ENCODE data around the gene WAS. TPM values are rescaled to one million over a fixed set of nuclear protein-coding genes. Genes with fewer than 3 reads are reported as not detected.

Gene WAS
- total RNA-seq, 1 experiment from 2014 or later = 0.43 TPM

DNA sequence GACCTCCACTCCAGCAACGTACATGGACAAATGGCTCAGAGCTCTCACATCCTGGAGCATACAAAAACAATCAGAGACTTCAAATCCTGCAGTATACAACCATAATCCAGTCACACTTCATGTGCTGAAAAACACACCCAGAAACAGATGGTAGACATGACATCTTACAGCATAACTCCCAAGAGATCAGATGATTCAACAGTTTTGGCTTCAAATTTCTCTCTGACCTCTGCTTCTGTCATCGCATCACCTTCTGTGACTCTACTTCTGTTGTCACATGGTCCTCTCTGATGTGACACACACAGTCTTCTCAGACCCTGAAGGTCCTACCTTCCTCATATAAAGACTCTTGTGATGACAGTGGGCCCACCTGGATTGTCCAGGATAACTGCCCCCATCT lies 31.5 kb downstream of the WAS start:
- H3K4me1 ChIP-seq = peaks cover 19% of the 10 kb centered on the region
- TF ChIP-seq, protein P1, sequence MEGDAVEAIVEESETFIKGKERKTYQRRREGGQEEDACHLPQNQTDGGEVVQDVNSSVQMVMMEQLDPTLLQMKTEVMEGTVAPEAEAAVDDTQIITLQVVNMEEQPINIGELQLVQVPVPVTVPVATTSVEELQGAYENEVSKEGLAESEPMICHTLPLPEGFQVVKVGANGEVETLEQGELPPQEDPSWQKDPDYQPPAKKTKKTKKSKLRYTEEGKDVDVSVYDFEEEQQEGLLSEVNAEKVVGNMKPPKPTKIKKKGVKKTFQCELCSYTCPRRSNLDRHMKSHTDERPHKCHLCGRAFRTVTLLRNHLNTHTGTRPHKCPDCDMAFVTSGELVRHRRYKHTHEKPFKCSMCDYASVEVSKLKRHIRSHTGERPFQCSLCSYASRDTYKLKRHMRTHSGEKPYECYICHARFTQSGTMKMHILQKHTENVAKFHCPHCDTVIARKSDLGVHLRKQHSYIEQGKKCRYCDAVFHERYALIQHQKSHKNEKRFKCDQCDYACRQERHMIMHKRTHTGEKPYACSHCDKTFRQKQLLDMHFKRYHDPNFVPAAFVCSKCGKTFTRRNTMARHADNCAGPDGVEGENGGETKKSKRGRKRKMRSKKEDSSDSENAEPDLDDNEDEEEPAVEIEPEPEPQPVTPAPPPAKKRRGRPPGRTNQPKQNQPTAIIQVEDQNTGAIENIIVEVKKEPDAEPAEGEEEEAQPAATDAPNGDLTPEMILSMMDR (IDR thresholded peaks at IDR 0.05; ENCODE audit: insufficient read depth in 1 of 2, low read depth in 1 of 2, low read length in 1 of 2, severe bottlenecking in 1 of 2, unreplicated experiment in 1 of 2) = no peak
- intact Hi-C loops (cut with micrococcal nuclease; ENCODE audit: unreplicated experiment) = no loop called here
- no peak overlapping the region for H3K4me3 ChIP-seq (ENCODE audit: low read depth, low read length)
- Mint-ChIP-seq H3K4me1 (ENCODE audit: low read depth, unreplicated experiment) (peaks cover 44% of the 10 kb centered on the region), H3K27me3 (ENCODE audit: insufficient read depth, unreplicated experiment) (no peaks in the 10 kb centered on the region), H3K36me3 (ENCODE audit: insufficient read depth, unreplicated experiment) (peaks cover 5% of the 10 kb centered on the region), H3K27ac (ENCODE audit: unreplicated experiment) (no peak overlapping the region), H3K9me3 (ENCODE audit: unreplicated experiment) (no peaks in the 10 kb centered on the region), H3K4me3 (ENCODE audit: unreplicated experiment) (no peak overlapping the region)
- ChIA-PET CTCF (no interaction called here), POLR2A (no interaction called here)
- DNase-seq = no peak
- no peaks in the 10 kb centered on the region for H3K27me3 ChIP-seq (replicated peaks; ENCODE audit: control insufficient read depth, insufficient read depth, low read length)
- no peaks in the 10 kb centered on the region for H3K36me3 ChIP-seq (ENCODE audit: control insufficient read depth, insufficient read depth, low read length)
- H3K9me3 ChIP-seq = no peaks in the 10 kb centered on the region
- no TSS peak for BruUV-seq (replicated peaks)

DNA sequence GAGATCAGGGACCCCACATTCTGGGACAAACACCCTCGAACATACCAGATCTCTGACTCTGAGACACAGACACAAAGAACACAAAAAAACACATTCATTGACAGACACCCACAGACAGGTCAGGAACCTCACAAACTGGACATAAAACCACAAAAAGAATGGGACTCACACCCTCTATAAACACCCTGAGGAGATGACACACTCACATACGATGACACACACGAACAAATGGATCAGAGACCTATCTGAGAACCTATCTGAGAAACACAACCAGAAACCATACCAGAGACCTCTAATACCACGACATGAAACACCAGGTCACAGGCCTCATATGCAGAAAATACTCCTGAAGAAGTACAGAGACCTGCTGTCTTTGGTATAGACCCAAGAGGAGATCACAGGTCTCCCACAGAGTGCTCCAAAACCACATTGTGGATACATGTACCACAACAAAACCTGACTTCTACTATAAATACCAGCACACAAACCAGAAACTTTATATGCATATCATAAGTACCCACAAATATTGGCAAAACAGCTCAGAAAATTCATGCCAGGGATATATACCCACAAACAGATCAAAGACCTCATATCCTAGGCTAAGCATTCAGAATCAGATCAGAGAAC lies 32.4 kb downstream of the WAS start:
- peaks cover 5% of the 10 kb centered on the region for H3K36me3 Mint-ChIP-seq (ENCODE audit: insufficient read depth, unreplicated experiment)
- Histone ChIP-seq H3K36me3 (ENCODE audit: control insufficient read depth, insufficient read depth, low read length) (no peaks in the 10 kb centered on the region), H3K4me3 (ENCODE audit: low read depth, low read length) (no peak overlapping the region), H3K4me1 (peaks cover 19% of the 10 kb centered on the region), H3K9me3 (no peaks in the 10 kb centered on the region), H3K27me3 (replicated peaks; ENCODE audit: control insufficient read depth, insufficient read depth, low read length) (no peaks in the 10 kb centered on the region)
- CTCF ChIA-PET = no interaction called here
- TF ChIP-seq, protein P1 (IDR thresholded peaks at IDR 0.05; ENCODE audit: insufficient read depth in 1 of 2, low read depth in 1 of 2, low read length in 1 of 2, severe bottlenecking in 1 of 2, unreplicated experiment in 1 of 2) = no peak
- POLR2A ChIA-PET = no interaction called here
- no peaks in the 10 kb centered on the region for H3K9me3 Mint-ChIP-seq (ENCODE audit: unreplicated experiment)
- H3K4me3 Mint-ChIP-seq (ENCODE audit: unreplicated experiment) = no peak overlapping the region
- H3K4me1 Mint-ChIP-seq (ENCODE audit: low read depth, unreplicated experiment) = peaks cover 40% of the 10 kb centered on the region
- no peaks in the 10 kb centered on the region for H3K27me3 Mint-ChIP-seq (ENCODE audit: insufficient read depth, unreplicated experiment)
- no peak for DNase-seq
- H3K27ac Mint-ChIP-seq (ENCODE audit: unreplicated experiment) = no peak overlapping the region
- intact Hi-C loops (cut with micrococcal nuclease; ENCODE audit: unreplicated experiment) = no loop called here
- BruUV-seq (replicated peaks) = no TSS peak

DNA sequence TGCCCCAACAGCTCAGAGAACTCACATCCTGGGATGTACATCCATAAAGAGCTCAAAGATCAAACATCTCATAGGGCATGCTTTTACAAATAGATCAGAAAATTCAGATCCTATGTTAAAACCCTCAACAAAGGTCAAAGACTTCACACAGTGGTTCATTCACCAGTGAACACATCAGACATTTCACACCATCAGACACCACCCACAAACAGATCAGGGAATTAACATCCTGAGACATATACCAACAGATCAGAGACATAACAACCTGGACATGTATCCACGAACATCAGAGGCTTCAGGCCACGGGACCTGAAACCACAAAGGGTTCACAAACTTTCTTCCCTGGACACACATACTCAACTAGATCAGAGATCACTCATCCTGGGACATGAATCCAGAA lies 36.4 kb downstream of the WAS start:
- ChIA-PET POLR2A (no interaction called here), CTCF (no interaction called here)
- Histone ChIP-seq H3K27me3 (replicated peaks; ENCODE audit: control insufficient read depth, insufficient read depth, low read length) (no peaks in the 10 kb centered on the region), H3K4me3 (ENCODE audit: low read depth, low read length) (no peak overlapping the region), H3K9me3 (no peaks in the 10 kb centered on the region), H3K36me3 (ENCODE audit: control insufficient read depth, insufficient read depth, low read length) (no peaks in the 10 kb centered on the region), H3K4me1 (no peaks in the 10 kb centered on the region)
- no peak overlapping the region for H3K27ac Mint-ChIP-seq (ENCODE audit: unreplicated experiment)
- no peak overlapping the region for H3K4me3 Mint-ChIP-seq (ENCODE audit: unreplicated experiment)
- BruUV-seq (replicated peaks) = no TSS peak
- no peaks in the 10 kb centered on the region for H3K27me3 Mint-ChIP-seq (ENCODE audit: insufficient read depth, unreplicated experiment)
- intact Hi-C loops (cut with micrococcal nuclease; ENCODE audit: unreplicated experiment) = no loop called here
- no peaks in the 10 kb centered on the region for H3K9me3 Mint-ChIP-seq (ENCODE audit: unreplicated experiment)
- DNase-seq = no peak
- TF ChIP-seq, protein P1 (IDR thresholded peaks at IDR 0.05; ENCODE audit: insufficient read depth in 1 of 2, low read depth in 1 of 2, low read length in 1 of 2, severe bottlenecking in 1 of 2, unreplicated experiment in 1 of 2) = no peak
- peaks cover under 1% of the 10 kb centered on the region for H3K36me3 Mint-ChIP-seq (ENCODE audit: insufficient read depth, unreplicated experiment)
- H3K4me1 Mint-ChIP-seq (ENCODE audit: low read depth, unreplicated experiment) = peaks cover under 1% of the 10 kb centered on the region

Measured in Caco-2 (cell line).